Inflammatory macrophage treated with lipopolysaccharide for 1 hour (primary cell): ENCODE data around the gene CDK8.
"Not testable (repeated sequence)": the region's sequence is repeated elsewhere in the genome, so short reads cannot be mapped to it uniquely, and the experiment has no call there.

Experiments used
- DNase-seq, 2 donors: peaks; one replicate each; pipeline ENCODE4 v3.0.0-alpha.2; 2020 to 2022

The CDK8 gene

DNA sequence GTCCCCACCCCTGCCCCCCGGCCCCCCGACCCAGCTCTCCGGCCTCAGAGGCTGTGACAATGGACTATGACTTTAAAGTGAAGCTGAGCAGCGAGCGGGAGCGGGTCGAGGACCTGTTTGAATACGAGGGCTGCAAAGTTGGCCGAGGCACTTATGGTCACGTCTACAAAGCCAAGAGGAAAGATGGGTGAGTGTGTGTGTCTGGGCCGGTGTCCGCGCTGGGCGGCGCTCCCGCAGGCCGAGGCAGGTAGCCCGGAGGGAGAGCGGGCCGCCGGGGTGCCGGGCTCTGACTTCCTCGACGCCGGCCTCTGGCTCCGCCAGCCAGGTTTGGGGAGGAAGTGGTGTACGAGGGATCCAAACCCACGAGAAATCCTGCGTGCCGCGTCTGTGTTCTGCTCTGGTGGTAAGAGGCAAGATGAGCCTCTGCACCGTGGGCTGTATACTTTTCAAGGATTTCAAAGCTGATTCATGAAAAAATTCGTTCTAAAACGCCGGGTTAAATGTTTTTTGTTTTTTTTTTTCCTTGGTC, 718 bp downstream of the CDK8 start:
- peak; percentile 45 to 52 for DNase-seq

DNA sequence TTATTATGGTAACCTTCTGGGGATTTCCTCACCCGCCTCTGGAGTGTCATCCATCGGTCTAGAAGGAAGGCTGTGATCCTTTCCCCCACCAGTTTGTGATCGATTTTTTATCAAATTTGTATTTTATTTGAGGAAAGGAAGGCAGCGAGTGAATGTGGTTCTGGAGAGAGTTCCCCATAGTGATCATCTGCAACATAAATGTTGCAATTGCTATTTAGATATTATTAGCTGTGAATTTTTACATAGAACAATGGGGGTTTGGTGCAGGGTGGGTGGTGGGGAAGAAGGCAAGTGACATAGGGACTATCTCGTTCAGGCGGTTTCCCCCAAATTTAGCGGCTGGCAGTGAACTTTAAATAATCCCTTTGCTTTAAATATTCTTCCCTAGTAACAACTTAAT, 1.2 kb downstream of the CDK8 start:
- DNase-seq: no peak

DNA sequence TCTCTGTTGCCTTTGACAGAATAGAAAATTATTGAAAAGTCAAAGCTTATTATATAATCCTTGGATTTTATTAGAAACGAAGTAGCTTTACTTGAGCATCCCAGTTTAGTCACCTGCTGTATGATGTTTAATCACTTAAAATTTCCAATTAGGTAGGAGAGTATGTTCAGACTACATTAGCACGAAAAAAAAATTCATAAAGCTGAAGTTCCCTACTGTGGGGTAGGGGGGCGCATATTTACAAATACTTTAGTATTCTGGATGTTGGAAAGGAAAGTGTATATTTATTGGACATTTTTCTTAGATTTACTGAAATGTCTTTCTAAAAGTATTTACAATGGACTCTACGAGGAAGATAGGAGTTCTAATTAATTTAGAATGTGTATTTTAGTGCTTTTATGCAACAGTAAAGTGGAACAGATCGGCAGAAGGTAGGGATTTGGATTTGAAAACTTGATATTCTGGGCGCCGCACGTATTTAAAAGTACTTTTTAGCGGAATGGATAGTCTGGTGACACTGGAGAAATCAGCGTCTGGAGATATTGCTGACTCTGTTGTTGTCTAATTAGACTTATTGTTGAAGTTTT, 1.9 kb downstream of the CDK8 start:
- DNase-seq: peak in 1 of 2 donors; percentile 29

DNA sequence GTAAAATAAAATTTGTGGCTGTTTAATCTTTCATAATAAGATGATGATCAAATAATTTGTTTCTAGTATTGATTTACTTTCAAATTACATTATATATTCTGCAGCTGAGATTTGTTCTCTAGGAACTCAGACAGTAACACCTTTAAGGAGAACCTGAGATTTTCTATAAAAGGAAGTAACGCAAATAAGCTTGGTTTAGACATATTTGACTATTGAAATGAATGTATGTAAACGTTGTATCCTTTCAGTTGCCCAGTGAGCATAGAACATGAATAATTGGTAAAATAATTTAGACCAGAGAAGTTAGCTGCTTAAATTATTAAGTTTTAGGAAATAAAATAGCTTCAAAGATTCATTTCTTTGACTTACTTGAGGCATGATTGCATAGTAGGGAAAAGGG, 3.1 kb downstream of the CDK8 start:
- no peak for DNase-seq

DNA sequence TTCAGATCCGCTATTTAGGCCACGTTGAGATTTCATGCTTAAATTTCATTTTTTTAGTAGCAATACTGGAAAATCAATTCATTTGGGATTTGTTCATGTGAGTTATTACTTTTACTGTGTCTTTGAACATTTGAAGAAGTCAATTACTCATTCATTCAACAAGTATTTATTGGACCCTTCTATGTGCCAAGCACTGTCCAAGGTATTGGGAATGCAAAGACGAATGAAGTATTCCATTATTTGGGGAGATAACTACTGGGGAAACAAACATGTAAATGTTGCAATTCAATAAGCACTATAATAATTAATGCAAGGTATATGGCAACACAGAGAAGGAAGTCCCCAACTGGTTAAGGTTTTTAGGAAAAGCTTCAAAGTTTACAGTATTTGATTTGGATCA, 5.7 kb downstream of the CDK8 start:
- no peak for DNase-seq

DNA sequence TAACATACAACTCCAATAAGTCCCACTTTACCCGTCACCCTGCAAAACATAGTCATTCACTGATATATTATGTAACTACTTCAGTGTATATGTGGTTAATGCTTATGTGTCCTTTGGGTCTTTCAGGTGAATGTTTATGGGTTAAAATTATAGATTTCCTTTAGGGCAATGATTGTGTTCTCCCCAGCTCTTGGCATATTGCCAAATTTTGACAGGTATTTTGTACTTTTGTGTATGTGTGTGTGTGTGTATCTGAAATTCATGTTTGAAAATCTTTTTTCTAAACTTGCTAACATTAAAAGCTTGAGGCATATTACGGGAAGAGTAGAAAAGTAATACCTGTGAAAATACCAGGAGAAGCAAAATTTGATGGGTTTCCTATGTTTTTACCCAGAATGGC, 8.2 kb downstream of the CDK8 start:
- no peak for DNase-seq

DNA sequence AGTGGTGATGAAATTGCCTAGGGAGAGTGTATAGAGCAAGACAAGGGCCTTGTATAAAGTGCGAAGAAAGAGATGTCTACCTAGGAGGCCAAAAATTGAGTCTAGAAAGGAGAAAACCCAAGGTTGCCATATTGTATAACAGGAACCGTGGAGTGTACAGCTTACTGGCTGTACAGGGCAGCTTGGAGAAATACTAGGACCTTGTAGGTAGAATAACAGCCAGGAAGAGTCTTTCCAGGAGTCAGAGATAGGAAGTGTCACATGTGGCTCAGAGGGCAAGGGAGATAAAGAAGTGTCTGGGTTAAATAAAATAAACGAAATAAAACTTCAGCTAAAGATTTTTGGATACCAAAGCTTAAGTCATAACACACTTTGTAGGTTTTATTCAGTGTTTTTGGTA, 12.4 kb downstream of the CDK8 start:
- DNase-seq: no peak

DNA sequence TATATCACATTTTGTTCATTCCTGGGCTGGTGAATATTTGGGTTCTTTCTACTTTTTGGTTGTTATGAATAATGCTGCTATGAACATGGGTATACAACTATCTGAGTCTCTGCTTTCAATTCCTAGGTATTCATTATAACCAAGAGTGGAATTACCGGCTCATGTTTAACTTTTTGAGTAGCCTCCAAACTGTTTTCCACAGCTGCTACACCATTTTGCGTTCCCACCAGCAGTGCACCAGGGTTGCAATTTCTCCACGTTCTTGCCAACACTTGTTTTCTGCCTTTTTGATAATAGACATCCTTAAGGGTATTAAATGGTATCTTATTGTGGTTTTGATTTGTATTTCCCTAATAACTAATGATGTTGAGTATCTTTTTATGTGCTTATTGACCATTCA, 16.8 kb downstream of the CDK8 start:
- no peak for DNase-seq

DNA sequence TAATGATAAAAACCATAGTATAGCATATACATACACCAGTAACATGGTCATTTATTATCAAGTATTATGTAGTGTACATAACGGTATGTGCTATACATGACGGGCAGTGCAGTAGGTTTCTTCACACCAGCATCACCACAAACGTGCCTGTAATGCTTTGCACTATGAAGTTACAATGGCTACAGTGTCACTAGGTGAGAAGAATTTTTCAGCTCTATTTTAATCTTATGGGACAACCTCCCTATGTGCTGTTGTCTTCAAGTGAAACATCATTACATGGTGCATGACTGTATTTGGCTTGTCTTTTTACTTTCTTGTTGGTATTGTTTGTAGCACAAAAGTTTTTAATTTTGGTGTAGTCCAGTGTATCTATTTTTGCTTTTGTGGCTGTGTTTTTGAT, 18.7 kb downstream of the CDK8 start:
- DNase-seq: no peak

DNA sequence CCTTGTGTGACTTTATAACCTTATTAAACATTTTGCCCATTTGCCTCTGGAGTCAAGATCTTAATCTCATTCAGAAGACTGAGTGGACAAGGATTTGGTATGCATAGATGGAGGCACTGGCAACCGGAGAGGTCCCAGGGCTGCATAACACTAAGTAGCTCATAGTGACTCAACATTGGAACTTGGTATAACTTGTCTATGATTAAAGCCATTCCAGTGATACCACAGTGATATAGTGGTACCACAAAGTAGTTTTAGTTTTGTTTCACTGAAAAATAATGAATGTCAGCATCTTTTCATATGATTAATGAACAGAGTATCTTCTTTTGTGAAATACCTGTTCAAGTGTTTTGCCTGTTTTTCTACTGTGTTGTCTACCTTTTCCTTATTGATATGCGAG, 26.4 kb downstream of the CDK8 start:
- no peak for DNase-seq

DNA sequence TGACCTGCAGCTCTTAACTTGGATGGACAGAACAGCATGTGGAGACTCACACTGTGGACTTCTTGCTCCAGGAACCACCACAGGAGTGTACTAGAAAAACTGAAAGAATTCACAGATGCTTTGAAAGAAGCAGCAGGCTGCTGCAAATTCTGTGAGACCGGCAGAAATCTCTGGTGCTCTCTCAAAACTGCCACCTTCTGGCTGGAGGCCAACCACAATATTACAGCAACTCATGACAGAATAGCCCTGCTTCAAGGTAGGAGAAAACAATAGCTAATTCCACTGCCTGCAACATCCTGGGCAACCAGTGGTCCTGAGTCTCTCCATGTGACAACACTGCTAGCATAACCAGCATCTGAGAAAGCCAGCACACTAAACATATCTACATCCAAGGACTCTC, 26.9 kb downstream of the CDK8 start:
- no peak for DNase-seq

DNA sequence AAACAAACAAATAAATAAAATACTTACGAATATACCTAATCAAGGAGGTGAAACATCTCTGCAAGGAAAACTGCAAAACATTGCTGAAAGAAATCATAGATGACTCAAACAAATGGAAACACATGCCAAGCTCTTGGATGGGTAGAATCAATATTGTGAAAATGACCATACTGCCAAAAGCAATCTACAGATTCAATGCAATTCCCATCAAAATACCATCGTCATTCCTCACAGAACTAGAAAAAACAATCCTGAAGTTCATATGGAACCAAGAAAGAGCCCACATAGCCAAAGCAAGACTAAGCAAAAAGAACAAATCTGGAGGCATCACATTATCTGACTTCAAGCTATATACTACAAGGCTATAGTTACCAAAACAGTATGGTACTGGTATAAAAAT, 32.0 kb downstream of the CDK8 start:
- DNase-seq: not testable (repeated sequence)

DNA sequence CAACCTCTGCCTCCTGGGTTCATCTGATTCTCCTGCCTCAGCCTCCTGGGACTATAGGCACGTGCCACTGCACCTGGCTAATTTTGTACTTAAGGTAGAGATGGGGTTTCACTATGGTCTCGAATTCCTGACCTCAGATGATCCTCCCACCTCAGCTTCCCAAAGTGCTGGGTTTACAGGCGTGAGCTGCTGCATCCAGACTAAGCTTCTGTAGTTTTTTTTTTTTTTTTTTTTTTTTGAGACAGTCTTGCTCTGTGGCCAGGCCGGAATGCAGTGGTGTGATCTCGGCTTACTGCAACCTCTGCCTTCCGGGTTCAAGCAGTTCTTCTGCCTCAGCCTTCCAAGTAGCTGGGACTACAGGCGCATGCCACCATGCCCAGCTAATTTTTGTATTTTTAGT, 34.9 kb downstream of the CDK8 start:
- DNase-seq: not testable (repeated sequence)

DNA sequence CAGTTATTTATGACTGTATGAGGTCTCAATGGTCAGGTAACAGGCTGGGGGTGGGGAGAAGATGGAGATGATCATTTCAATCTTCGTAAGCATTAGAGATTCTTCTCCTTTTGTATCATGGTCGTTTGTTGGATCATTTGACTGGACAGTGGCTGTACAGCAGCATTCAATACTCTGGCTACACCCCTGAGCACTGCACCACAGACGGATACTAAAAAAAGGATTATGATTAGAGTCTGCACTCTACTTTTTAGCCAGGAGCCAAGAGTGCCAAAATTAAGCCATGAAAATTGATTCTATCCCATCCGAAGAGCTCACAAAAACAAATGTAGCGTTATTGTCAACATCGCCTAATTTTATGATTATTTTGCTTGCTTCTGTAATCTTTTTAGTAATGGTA, 41.9 kb downstream of the CDK8 start:
- no peak for DNase-seq

DNA sequence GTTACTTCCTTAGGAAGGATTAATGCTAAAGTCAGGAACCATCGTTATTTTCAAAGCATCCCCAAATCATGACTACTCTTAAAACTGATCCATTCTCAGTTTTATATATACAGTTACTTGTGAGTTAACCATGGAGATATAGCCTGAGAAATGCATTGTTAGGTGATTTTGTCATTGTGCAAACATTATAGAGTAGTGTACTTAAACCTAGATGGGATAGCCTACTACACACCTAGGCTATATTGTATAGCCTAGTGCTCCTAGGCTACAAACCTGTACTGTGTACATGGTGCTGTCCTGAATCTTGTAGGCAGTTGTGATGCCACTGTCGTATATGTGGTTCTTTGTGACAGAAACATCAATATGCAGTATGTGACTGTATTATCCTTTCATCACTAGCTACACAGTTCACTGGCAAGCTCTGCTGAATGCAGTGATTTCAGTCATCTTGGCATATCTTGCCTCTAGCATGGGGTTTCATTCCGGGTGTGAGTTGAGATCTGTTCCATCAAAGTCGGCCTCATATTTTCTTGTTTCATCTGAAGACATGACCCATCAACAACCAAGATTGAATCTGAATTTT, 45.3 kb downstream of the CDK8 start:
- no peak for DNase-seq

DNA sequence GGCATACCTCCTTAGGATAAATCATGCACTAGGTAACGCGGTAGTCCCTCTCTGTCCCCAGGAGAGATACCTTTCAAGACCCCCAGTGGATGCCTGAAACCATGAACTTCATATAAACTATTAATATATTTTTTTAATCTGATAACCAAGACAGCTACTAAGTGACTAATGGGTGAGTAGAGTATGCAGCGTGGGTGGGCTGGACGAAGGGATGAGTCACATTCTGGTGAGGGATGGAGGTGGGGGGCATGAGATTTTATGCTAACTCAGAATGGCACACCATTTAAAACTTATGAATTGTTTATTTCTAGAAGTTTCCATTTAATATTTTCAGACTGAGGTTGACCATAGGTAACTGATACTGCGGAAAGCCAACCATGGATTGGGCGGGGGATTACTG, 46.2 kb downstream of the CDK8 start:
- DNase-seq: no peak

DNA sequence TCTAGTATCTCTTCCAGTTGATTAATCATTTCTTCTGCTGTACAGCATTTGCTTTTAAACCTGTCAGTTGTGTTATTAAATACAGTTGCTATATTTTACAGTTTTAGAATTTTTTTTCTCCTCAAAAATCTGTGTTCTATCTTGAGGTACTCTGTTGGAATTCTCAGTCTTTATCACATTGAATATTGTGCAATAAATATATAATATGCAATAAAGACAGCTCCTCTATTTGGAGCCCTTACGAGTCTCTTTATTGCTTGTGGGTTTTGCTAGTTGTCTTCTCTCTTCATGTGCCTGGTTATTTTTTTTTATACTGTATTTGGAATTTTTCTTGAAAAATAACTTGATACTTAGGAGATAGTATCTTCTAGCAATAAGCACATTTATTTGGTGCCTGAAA, 51.7 kb downstream of the CDK8 start:
- no peak for DNase-seq

DNA sequence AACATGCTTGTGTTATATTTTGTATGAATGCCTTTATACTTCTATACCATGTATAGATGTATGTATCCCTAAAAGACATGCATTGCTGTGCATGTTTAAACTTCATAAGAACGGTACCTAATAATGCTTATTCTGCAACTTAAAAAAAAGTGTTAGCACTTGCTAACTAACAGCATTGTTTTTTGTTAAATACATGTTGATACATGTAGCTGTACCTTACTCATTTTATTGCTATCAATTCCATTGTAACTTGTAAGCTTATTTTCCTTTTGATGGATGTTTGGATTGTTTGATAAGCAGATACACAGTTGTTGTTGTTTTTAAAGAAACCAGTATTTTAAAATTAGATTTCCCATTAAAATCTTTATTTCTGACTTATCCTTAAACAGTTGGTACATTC, 53.8 kb downstream of the CDK8 start:
- DNase-seq: no peak

DNA sequence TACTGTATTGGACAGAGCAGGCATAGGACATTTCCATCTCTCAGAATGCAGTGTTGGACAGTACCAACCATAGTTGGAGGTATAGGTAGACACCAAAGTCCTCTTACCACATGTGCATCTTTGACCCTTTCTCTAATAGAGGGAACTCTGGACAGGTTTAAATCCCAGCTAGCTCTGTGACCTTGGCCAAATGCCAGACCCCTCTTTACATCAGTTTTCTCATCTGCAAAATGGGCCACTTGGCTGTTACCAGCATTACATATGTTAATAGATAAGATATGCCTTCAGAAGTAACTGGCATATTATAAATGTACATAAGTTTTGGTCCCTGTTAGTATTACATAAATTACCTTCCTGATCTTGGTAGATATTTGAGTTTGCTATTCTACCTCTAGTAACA, 54.3 kb downstream of the CDK8 start:
- DNase-seq: no peak

DNA sequence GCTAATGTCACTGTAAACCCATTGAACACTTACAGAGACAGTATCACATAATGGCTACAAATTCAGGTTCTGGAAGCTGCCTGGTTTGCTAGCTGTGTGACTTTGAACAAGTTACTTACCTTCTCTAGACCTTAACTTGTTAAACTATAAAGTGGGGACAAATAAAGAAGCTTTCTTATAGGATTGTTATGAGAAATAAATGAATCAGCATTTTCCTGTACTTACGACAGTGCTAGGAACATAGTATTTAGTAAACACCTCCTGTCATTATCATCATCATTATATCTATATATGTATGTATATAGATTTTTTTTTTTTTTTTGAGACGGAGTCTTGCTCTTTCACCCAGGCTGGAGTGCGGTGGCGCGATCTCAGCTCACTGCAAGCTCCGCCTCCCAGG, 54.9 kb downstream of the CDK8 start:
- no peak for DNase-seq

DNA sequence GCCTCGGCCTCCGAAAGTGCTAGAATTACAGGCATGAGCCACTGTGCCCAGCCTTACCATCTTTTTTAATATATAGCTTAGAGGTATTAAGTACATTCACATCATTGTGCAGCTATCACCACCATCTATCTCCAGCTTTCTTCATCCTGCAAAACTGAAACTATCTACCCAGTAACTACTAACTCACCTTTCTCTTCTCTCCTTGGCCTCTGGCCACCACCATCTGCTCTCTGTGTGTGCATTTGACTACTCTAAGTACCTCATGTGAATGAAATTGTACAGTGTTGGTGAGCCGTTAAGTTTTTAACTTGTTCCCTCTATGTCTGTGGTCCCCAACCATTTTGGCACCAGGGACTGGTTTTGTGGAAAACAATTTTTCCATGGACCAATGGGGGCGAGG, 56.1 kb downstream of the CDK8 start:
- DNase-seq: no peak

DNA sequence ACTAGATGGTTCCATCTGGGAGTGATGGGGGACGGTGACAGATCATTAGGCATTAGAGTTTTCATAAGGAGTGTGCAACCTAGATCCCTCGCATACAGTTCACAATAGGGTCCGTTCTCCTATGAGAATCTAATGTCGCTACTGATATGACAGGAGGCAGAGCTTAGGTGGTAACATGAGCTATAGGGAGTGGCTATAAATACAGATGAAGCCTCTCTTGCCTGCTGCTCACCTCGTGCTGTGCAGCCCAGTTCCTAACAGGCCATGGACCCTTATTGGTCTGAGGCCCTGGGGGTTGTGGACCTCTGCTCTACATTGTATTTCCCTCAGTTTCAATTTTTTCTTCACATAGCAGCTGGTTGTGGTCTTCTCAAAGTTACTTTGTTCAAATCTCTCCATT, 56.5 kb downstream of the CDK8 start:
- DNase-seq: no peak

DNA sequence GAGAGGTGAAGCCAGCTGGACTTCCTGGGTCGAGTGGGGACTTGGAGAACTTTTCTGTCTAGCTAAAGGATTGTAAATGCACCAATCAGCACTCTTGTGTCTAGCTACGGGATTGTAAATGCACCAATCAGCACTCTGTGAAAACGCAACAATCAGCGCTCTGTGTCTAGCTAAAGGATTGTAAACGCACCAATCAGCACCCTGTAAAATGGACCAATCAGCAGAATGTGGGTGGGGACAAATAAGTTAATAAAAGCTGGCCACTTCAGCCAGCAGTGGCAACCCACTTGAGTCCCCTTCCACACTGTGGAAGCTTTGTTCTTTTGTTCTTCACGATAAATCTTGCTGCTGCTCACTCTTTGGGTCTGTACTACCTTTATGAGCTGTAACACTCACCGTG, 58.1 kb downstream of the CDK8 start:
- DNase-seq: not testable (repeated sequence)

DNA sequence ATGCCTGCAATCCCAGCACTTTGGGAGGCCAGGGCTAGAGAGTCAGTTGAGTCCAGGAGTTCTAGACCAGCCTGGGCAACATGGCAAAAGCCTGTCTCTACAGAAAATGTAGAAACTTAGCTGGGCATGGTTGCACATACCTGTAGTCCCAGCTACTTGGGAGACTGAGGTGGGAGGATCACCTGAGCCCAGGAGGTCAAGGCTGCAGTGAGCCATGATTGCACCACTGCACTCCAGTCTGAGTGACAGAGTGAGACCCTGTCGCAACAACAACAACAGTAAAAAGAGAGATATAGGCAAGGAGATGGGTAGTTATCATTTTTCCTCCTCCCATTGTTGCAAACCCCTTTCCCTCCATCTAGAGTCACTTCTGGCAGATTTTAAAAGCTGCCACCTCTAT, 62.2 kb downstream of the CDK8 start:
- DNase-seq: not testable (repeated sequence)

DNA sequence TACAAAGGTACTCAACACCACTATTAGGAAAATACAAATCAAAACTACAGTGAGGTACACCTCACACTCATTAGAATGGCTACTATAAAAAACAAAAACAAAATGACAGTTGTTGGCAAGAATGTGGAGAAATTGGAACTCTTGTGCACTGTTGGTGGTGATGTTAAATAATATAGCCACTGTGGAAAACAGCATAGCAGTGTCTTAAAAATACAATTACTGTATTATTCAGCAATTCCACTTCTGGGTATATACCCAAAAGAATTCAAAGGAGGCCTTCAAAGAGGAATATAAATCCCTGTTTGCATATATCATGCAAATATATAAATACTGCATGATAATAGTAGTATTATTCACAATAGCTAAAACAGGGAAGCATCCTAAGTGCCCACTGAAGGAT, 66.8 kb downstream of the CDK8 start:
- no peak for DNase-seq
